Measurements from ENCODE around the gene ZNF536.

The ZNF536 gene

DNA sequence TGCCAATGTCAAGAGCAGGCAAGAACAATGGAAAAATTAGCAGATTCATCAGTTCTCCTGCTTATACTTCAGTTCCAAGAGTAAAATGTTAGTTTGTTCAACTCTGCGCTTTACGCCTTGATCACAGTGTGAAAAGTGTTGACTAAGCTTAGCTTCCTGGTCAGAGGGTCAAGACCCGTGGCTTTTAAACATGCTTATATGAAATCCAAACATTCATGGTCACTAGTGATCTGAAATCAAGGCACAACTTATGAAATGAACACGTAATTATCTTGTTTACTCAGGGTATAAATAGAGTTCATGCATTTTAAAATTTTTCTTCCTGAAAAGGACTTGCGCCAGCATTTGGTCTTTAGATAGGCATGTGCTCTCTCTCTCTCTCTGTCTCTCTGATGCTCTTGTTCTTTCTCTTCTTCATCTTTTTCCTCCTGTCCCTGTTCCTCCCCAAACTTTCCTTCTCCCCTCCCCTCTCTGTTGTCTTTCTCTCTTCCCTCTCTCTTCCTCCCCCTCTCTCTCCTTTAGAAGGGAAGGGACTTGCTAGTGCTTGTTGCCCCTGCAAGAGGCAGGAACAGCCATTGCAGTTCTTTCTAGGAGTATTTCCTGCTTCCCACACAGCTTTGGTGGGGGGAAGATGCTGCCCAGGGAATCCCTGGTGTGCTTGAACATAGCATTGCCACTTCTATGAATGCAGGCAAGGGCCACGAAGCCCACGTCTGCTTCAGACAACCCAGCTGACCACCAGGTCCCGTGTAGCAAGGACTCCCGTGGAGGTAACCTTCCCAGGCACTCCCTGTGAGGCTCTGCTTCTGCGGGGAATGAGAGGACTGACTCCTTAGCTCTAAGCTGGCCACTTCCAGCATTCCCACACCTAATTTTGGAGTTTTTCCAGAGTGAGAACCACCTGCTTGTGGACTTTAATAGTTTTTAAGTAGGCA lies 7.1 kb upstream of the ZNF536 start:
- DNase-seq, result no peak

- no peak for DNase-seq
Observed at GRCh38 chr19:30366282-30366681, 5.9 kb upstream of the ZNF536 start.

- no peak for DNase-seq
Observed at GRCh38 chr19:30367006-30367405, 5.2 kb upstream of the ZNF536 start.

GRCh38 chr19:30367421-30367820 lies 4.8 kb upstream of the ZNF536 start:
- DNase-seq, result no peak

GRCh38 chr19:30369833-30370232 lies 2.4 kb upstream of the ZNF536 start:
- DNase-seq, result no peak

GRCh38 chr19:30371161-30371836 lies 885 bp upstream of the ZNF536 start:
- no peak for DNase-seq

GRCh38 chr19:30373593-30373992 lies 1.4 kb downstream of the ZNF536 start:
- no peak for DNase-seq

DNA sequence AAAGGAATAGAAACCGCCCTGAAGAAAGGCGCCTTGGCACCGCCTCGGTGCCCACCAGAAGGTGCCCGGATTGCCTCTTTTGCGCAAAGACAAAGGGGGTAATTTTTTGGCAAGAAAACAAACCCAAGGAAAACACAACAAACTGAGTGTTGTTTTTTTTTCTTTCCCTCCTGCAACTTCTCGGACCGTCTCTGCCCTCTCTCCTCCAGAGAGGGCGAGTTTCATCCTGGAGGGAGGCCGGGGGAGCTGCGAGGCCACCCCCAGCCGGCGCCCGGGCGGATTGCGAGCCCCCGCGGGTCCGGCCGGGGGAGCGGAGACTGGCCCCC lies 2.3 kb downstream of the ZNF536 start:
- DNase-seq, result no peak

DNA sequence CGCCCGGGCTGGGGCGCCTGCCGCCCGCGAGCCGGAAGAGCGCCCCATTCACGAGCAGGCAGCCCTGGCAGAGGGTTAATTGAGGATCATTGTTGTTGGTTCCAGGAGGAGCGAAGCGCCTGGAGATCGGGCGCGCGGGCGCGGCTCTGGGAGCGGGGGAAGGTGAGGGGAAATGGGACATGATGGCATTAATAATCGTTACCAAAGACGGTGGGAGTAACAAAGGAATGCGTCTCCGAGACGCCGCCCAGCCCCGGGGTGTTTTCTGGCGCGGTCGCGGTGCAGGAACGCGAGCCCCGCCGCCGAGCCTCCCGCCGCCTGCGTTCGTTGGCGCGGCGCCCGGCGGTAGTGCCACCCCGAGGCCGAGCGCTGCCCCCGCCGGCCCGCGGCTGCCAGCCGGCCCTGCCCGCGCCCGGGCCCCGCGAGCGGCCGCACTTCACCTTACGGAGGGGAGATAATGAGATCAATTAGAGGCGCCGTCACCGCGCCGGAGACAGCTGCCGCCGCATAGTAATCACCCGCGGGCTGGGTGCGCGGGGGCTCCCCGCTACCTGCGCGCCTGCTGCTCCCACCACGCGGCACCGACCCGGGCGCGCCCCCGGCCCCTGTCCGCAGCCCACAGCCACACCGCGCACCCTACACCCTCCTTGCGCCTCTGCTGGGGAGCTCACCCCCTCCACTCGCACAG lies 2.8 kb downstream of the ZNF536 start:
- no peak for DNase-seq

DNA sequence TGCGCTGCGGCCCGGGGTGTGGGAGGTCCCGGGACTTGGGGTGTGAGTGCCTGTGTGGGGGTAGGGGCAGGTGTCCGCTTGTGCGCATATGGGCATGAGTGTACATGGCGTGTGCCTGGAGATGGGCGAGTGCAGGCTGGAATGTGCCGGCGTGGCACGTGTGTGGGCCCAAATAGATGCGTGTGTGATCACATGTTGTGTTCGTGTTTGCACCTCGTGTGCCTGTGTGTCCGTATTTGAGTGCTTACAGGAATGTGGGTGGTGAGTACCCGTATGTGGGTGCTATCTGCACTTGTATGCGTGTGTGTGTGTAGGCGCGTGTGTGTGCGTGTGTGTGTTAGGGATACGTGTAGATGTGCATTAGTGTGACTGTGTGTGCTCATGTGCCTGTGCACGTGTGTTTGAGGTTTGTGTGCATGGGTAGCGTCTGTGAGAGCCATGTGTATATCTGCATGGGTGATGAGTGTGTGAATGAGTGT lies 3.4 kb downstream of the ZNF536 start:
- no peak for DNase-seq

DNA sequence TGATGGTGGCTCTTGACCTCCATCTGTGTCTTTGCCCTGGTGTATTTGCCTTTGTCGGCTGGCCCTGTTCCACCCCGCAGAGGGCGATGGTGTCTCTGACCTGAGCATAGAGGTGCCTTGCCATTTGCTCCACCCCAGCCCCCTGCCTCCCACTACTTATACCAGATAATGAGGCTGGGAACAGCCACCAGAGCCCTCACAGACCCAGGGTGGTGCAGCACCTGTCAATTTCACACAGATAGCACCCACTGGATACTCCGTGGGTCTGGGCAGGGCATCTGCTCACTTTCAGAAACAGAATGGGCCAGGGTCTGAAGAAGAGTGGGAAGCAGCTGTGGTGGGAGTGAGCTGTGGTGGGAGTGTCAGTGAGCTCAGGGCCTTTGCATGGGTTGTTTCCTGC lies 4.1 kb downstream of the ZNF536 start:
- DNase-seq, result no peak

GRCh38 chr19:30376826-30377425 lies 4.7 kb downstream of the ZNF536 start:
- DNase-seq, result no peak

GRCh38 chr19:30378701-30379100 lies 6.5 kb downstream of the ZNF536 start:
- no peak for DNase-seq

GRCh38 chr19:30379841-30380610 lies 7.8 kb downstream of the ZNF536 start:
- DNase-seq, result no peak

DNA sequence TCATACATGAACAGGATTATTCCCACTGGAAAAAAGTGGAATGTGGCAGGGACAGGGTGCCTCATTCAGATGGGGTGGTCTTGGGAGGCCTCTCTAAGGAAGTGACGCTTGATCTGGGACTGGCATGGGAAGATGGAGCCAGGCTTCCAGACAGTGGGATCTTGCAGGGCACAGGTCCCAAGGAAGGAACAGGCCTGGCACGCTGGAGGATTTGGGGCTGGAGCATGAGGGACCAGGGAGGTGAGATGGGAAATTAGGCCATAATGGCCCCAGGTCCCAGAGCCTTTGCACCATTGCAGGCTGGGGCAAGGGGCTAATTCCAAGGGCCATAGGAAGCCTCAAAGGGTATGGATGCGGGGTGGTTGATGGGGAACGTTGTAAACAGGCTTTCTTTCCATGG lies 9.2 kb downstream of the ZNF536 start:
- DNase-seq, result no peak

- no peak for DNase-seq
Observed at GRCh38 chr19:30385174-30385573, 13.0 kb downstream of the ZNF536 start.

- no peak for DNase-seq
Observed at GRCh38 chr19:30385666-30386065, 13.5 kb downstream of the ZNF536 start.

DNA sequence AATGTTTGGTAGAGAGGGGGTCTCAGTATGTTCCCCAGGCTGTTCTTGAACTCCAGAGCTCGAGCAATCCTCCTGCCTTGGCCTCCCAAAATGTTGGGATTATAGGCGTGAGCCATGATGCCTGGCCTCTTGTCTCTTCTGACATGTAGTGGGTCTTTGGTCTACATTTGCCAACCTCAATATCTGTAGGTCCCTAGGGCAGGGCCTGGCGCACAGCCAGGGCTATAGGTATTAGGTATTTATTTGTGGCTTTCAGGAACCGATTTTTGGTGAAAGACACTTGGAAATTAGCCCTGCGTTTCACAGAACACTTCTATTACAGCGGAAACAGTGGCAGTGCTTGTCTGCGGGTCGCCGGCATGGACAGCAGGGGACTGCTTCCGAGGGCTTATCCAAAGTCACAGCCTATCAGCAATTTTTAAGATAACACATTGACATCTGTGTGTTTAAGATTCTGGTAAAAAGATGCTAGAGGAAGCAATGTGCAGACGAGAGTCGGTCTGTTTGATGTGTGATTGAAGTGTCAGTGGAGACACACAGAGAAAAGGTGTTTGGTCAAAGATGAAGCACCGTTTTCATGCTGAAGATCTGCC lies 14.5 kb downstream of the ZNF536 start:
- DNase-seq, result no peak

- DNase-seq, result no peak
Observed at GRCh38 chr19:30387311-30388115, 15.3 kb downstream of the ZNF536 start.

- DNase-seq, result no peak
Observed at GRCh38 chr19:30388327-30388726, 16.1 kb downstream of the ZNF536 start.

DNA sequence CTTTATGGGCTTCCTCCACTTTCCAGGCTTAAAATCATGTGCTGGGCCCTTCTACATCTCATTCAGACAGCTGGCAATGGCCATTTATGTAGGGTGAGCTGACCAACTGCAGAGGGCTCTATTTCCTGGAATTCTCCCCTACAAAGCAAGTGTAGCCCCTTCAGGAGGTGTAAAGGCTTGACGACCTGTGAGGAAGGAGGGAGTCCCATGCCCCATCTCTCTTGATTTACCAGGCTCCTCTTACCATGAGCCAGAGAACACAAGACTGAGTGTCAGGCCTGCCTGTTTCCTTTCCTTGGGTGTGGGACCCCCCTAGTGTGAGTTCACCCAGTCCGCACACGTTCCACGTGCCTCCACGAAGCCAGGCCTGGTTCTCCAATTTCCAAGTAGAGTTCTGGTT lies 16.6 kb downstream of the ZNF536 start:
- no peak for DNase-seq
